Measurements from ENCODE around the gene EML6.
"Not testable (repeated sequence)": the region's sequence is repeated elsewhere in the genome, so short reads cannot be mapped to it uniquely, and the experiment has no call there.

The EML6 gene
- 0.53 to 5.7 (median 5.2) reads per million in 3 experiments for total RNA-seq

- peak; percentile 98 for DNase-seq
Measured at GRCh38 chr2:54723131-54723995, at the start of gene EML6. Gene EML6, plus strand, starts transcription at chr2:54723662. Its CDS starts 1,400 bp downstream, at chr2:54725062.

- DNase-seq: no peak
Measured at GRCh38 chr2:54675281-54675680, 48.2 kb upstream of the EML6 start.

- DNase-seq: no peak
Measured at GRCh38 chr2:54675738-54676137, 47.7 kb upstream of the EML6 start.

GRCh38 chr2:54676656-54677055 is 46.8 kb upstream of the EML6 start:
- no peak for DNase-seq

- no peak for DNase-seq
Measured at GRCh38 chr2:54677476-54678265, 45.8 kb upstream of the EML6 start.

GRCh38 chr2:54678719-54679118 is 44.7 kb upstream of the EML6 start:
- DNase-seq: no peak

GRCh38 chr2:54680397-54681041 is 42.9 kb upstream of the EML6 start:
- no peak for DNase-seq

- DNase-seq: no peak
Measured at GRCh38 chr2:54681416-54681815, 42.0 kb upstream of the EML6 start.

- DNase-seq: no peak
Measured at GRCh38 chr2:54683596-54683995, 39.9 kb upstream of the EML6 start.

- no peak for DNase-seq
Measured at GRCh38 chr2:54685263-54685775, 38.1 kb upstream of the EML6 start.

- DNase-seq: no peak
Measured at GRCh38 chr2:54687595-54688152, 35.8 kb upstream of the EML6 start.

GRCh38 chr2:54691445-54692135 is 31.9 kb upstream of the EML6 start:
- DNase-seq: no peak

- no peak for DNase-seq
Measured at GRCh38 chr2:54692556-54692955, 30.9 kb upstream of the EML6 start.

GRCh38 chr2:54695378-54695777 is 28.1 kb upstream of the EML6 start:
- no peak for DNase-seq

- no peak for DNase-seq
Measured at GRCh38 chr2:54697934-54698333, 25.5 kb upstream of the EML6 start.

GRCh38 chr2:54698926-54699325 is 24.5 kb upstream of the EML6 start:
- DNase-seq: not testable (repeated sequence)

- no peak for DNase-seq
Measured at GRCh38 chr2:54699665-54700064, 23.8 kb upstream of the EML6 start.

- DNase-seq: no peak
Measured at GRCh38 chr2:54701029-54701428, 22.4 kb upstream of the EML6 start.

GRCh38 chr2:54704238-54704637 is 19.2 kb upstream of the EML6 start:
- no peak for DNase-seq

GRCh38 chr2:54704688-54705605 is 18.5 kb upstream of the EML6 start:
- DNase-seq: peak; percentile 40

- DNase-seq: no peak
Measured at GRCh38 chr2:54706622-54707021, 16.8 kb upstream of the EML6 start.

Measured in central memory CD4-positive, alpha-beta T cell (primary cell).